Measurements from ENCODE around the gene DHRS11. TPM values are rescaled to one million over a fixed set of nuclear protein-coding genes. Genes with fewer than 3 reads are reported as not detected.

The DHRS11 gene
- total RNA-seq, 1 experiment from 2014 or later = 27.9 TPM

DNA sequence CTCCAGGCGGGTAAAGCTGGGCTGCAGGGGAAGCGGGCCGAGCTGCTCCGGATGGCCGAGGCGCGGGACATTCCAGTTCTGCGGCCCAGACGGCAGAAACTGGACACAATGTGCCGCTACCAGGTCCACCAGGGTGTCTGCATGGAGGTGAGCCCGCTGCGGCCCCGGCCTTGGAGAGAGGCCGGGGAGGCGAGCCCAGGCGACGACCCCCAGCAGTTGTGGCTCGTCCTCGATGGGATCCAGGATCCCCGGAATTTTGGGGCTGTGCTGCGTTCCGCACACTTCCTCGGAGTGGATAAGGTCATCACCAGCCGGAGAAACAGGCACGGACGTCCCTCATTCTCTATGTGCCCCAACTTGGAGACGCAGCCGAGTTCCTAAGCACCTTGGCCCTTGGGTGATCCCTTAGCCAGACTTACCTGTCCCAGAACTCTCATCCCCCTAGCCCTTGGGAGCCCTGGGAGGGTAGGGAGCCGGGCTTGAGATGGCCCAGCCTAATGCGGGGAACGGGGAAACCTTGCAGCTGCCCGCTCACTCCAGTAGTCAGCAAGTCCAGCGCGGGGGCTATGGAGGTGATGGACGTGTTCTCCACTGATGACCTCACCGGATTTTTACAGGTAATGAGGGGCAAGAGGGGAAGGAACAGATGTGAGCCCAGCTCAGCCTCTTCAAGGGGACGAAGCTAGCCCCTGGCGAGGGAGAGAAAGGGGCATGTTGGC lies 10.5 kb downstream of the DHRS11 start:
- H3K9ac ChIP-seq (ENCODE audit: extremely low read depth, insufficient read length, low read length) = peak overlapping the region; percentile 47
- H3K4me2 ChIP-seq (ENCODE audit: insufficient read depth, insufficient read length, low read length) = peak overlapping the region; percentile 94
- H4K8ac ChIP-seq (replicated peaks; ENCODE audit: insufficient read length, low read depth, low read length) = no peak overlapping the region
- no peak overlapping the region for H3K27ac ChIP-seq (ENCODE audit: insufficient read length, low read depth, low read length)
- no peak overlapping the region for H2AFZ ChIP-seq (ENCODE audit: low read length)
- WGBS (ENCODE audit: extremely low coverage, insufficient read length, low lambda C conversion rate) = no CpG with 5 or more reads among the region's 38 CpGs
- H3K23ac ChIP-seq (ENCODE audit: insufficient read length, low read depth, low read length) = no peak overlapping the region
- H3K14ac ChIP-seq (ENCODE audit: insufficient read depth, low read length) = no peak overlapping the region
- H4K5ac ChIP-seq (ENCODE audit: insufficient read length, low read depth, low read length) = no peak overlapping the region
- no peaks in the 10 kb centered on the region for H4K20me1 ChIP-seq (ENCODE audit: control insufficient read depth, insufficient read depth, insufficient read length)
- H3K27ac Mint-ChIP-seq = peak overlapping the region in 1 of 3 experiments; percentile 64; a peak in 1 of 7 replicates
- no peaks in the 10 kb centered on the region; the same call in 1 of the 2 replicates for H3K27me3 Mint-ChIP-seq (ENCODE audit: low read depth)
- no peaks in the 10 kb centered on the region; the same call in 1 of the 2 replicates for H3K79me2 ChIP-seq (ENCODE audit: insufficient read depth, low read length)
- no peak overlapping the region for H3K4ac ChIP-seq (ENCODE audit: low read depth, low read length)
- peaks cover 2 to 27% (median 18%) of the 10 kb centered on the region in 3 experiments; a peak in 5 of 7 replicates for H3K36me3 Mint-ChIP-seq (ENCODE audit: insufficient read depth in 1 of 3, low read depth in 3 of 3)
- H3K56ac ChIP-seq (ENCODE audit: insufficient read length, low read depth, low read length) = no peak overlapping the region
- DNase-seq = peak; percentile 61
- H3K9me3 Mint-ChIP-seq = no peaks in the 10 kb centered on the region
- H2BK15ac ChIP-seq (ENCODE audit: low read depth, low read length) = no peak overlapping the region
- H2BK5ac ChIP-seq (ENCODE audit: insufficient read length, low read length) = no peak overlapping the region
- no peaks in the 10 kb centered on the region for H3K4me1 ChIP-seq (ENCODE audit: insufficient read depth, low read length)
- H3K27me3 ChIP-seq (ENCODE audit: insufficient read depth, low read length) = no peaks in the 10 kb centered on the region
- H3T11ph ChIP-seq (ENCODE audit: low read length) = no peak overlapping the region
- peaks cover 19% of the 10 kb centered on the region for H3K23me2 ChIP-seq (ENCODE audit: insufficient read length, low read depth, low read length, poor library complexity, severe bottlenecking)
- no peak overlapping the region for H2AK5ac ChIP-seq (ENCODE audit: insufficient read length, low read length)
- H4K91ac ChIP-seq (ENCODE audit: insufficient read length, low read depth, low read length) = no peak overlapping the region
- TF ChIP-seq CTCF (conservative IDR thresholded peaks at IDR 0.05) = no peak
- H2BK12ac ChIP-seq (ENCODE audit: insufficient read length, low read depth, low read length) = no peak overlapping the region
- H2BK20ac ChIP-seq (ENCODE audit: low read depth, low read length, poor library complexity, severe bottlenecking) = no peak overlapping the region
- no peaks in the 10 kb centered on the region for H3K9me3 ChIP-seq (ENCODE audit: control insufficient read depth, low read depth, low read length)
- H3K79me1 ChIP-seq (ENCODE audit: insufficient read depth, low read depth, low read length, poor library complexity, severe bottlenecking) = no peaks in the 10 kb centered on the region
- peak overlapping the region; percentile 84 to 91 for H3K4me3 Mint-ChIP-seq
- H2BK120ac ChIP-seq (ENCODE audit: low read depth, low read length, poor library complexity, severe bottlenecking) = no peak overlapping the region
- H3K4me1 Mint-ChIP-seq = peaks cover 26 to 31% of the 10 kb centered on the region in 2 experiments
- H3K18ac ChIP-seq (ENCODE audit: insufficient read length, low read depth, low read length) = no peak overlapping the region

Data from H9 (cell line).